ENCODE data around the gene SLC4A4.

Gene SLC4A4

DNA sequence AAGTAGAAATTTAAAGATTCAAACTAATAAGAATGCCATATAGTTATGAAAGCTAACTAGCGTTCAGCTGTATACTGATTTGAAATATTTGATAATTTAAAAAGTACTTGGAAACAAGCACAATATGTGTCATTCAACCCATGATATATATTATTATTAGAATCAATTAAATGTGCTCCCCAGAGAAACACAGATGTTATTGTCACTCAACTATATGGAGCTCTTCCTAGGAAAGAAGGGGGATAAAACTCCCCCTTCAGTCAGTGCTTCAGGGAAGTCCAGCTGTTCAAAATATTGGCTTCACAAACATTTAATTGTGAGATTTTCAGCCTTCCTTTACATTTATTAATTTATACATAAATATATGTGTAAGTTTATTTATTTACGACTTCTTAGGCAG lies 135.9 kb downstream of the SLC4A4 start:
- no peak for DNase-seq

- no peak for DNase-seq
These were observed 137.4 kb downstream of the SLC4A4 start for GRCh38 chr4:71476240-71476639.

- no peak for DNase-seq
These were observed 147.9 kb downstream of the SLC4A4 start for GRCh38 chr4:71486550-71487343.

GRCh38 chr4:71487344-71487920 lies 148.6 kb downstream of the SLC4A4 start:
- no peak for DNase-seq

GRCh38 chr4:71494539-71494938 lies 155.7 kb downstream of the SLC4A4 start:
- DNase-seq: no peak

- no peak for DNase-seq
These were observed 156.6 kb downstream of the SLC4A4 start for GRCh38 chr4:71495454-71495853.

GRCh38 chr4:71497078-71497477 lies 158.3 kb downstream of the SLC4A4 start:
- DNase-seq: no peak

DNA sequence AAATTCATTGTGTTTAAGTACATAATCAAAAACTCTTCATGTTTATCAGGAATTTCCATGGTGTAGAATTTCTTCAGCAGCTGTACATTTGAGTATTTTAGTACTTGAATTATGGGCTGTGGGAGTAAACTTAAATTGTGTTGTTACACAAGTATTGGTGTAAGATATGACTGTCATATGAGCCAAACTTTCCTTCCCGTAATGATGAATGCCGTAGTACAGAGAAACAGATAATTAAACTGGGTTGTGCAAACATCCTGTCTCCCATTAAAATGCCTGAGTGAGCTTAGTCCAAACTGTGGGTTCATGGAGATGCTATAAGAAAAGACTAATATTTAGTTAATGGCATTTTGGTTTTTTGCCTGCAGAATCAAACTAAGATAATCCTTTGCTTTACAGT lies 159.2 kb downstream of the SLC4A4 start:
- no peak for DNase-seq

- no peak for DNase-seq
These were observed 159.8 kb downstream of the SLC4A4 start for GRCh38 chr4:71498625-71499024.

DNA sequence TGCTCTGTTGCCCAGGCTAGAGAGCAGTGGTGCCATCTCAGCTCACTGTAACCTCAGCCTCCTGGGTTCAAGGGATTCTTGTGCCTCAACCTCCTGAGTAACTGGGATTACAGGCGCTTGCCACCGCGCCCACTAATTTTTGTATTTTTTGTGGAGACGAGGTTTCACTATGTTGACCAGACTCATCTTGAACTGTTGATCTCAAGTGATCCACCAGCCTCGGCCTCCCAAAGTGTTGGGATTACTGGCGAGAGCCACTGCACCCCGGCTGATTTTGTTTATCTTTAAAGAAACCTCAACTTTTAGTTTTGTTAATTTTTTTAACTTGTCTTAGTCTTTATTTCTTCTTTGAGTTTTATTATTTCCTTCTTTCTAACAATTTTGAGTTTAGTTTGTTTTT lies 163.2 kb downstream of the SLC4A4 start:
- DNase-seq: no peak

GRCh38 chr4:71518283-71518989 lies 179.6 kb downstream of the SLC4A4 start:
- DNase-seq: no peak

DNA sequence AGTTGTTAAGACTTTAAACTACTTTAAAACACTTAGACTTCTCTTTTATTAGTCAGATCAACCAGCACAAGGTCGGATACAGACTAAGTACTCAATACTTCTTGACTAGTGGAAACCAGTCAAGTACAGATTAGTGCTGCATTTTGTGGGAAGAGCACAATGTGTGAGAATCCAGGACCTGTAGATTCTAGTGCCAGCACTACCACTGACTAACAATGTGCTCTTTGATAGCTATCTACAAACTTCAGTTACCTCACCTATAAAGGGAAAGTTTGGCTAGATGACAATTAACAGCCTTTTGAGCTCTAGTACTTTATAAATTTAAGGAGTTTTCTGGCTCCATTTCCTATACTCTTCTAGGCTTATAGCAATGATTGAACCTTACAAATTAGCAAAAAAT lies 181.5 kb downstream of the SLC4A4 start:
- DNase-seq: no peak

GRCh38 chr4:71520850-71521249 lies 182.0 kb downstream of the SLC4A4 start:
- no peak for DNase-seq

DNA sequence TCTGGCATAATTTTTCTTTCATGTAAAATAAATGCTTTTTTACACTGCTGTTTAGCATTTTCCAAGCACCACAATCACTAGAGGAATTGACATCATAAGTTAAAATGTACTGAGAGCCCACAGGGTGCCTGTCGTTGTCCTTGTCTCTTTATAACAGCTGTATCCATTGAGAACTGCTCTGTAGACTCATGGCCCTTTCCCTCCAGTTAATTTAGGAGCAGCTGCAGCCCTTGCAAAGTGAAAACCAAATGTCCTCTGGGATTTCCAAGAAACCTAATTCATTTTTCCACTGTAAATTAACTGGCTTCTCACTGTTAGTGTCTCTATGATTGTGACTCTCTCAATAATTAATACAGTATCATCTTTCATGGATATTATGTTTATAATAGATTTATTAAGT lies 185.9 kb downstream of the SLC4A4 start:
- no peak for DNase-seq

DNA sequence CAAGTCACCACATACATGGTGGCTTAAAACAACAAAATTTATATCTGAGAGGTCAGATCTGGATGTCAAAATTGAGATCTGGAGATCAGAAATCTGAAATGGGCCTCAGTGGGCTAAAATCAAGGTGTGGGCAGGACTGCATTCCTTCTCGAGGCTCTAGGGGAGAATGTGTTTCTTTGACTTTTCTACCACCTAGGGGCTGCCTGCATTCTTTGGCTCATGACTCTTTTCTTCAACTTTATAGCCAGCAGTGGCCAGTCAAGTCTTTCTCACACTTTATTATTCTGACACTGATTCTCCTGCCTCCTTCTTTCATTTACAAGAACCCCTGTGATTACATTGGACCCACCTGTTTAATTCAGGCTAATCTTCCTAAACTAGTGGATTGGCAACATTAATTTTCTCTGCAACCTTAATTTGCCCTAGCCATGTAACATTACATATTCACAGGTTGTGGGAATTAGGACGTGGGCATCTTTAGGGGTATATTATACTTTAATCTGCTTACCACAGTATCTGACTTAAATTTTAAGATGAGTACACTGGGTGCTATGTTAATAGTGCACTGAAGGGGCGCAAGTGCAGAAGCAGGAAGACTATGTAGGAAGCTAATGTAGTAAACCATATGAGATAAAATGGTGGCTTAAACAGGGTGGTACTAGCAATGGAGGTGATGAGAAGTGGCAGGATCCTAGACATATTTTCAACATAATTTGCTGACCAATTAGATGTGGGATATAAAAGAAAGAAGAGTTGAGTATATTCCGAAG lies 188.0 kb downstream of the SLC4A4 start:
- DNase-seq: no peak

DNA sequence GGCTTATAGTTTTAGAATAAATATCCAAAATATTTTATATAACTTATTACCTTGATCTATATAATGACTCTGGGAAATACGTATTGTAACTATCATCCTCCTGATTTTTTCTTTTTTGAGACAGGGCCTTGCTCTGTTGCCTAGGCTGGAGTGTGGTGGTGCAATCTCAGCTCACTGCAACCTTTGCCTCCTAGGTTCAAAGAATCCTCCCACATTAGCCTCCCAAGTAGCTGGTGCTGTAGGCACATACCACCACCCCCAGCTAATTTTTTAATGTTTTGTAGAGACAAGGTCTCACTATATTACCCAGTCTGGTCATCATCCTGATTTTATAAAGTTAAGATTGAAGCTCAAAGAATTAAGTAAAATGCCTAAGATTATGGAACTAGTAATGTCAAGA lies 193.6 kb downstream of the SLC4A4 start:
- DNase-seq: no peak

GRCh38 chr4:71533121-71533520 lies 194.3 kb downstream of the SLC4A4 start:
- DNase-seq: no peak

DNA sequence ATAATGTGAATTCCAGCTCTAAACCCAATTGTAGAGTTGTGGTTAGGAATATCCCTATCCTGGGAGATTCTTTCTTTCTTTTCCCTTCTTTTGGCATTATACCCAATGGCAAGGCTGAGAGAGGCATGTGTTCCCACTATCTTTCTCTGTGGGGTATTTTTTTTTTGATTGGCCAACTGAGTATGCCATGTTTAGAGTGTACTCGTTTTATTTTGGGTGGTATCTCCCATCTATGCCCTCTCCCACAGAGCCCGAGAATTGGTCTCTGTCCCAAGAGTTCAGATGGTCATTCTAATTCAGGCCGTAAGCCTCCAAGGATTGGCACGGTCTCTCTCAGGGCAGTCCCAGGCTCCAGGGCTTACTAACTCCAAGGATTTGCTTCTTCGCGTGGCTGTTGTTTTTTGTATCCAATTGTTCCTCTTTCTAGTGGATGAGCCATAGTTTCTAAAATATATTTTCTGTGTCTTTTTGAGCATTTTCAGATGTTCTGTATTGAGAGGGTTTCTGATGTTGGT lies 198.8 kb downstream of the SLC4A4 start:
- DNase-seq: no peak

DNA sequence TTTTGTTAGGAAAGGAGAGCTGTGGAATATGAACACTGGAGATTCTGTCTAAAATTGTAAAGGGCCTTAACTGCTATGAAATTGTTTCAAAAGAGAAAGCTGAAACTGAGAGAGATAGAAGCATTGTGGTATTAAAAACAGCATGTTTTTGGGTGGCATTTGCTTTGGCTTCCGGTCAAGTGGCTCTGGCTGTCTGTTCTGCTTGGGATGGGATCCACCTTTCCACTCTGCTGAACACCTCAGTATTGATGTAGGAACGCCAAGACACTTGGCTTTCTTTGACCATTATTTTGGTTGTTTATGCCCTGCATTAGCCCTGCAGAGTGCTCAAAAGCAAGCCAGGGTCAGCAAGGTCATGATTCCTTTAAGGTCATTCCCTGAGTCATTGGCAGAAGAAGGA lies 199.7 kb downstream of the SLC4A4 start:
- no peak for DNase-seq

DNA sequence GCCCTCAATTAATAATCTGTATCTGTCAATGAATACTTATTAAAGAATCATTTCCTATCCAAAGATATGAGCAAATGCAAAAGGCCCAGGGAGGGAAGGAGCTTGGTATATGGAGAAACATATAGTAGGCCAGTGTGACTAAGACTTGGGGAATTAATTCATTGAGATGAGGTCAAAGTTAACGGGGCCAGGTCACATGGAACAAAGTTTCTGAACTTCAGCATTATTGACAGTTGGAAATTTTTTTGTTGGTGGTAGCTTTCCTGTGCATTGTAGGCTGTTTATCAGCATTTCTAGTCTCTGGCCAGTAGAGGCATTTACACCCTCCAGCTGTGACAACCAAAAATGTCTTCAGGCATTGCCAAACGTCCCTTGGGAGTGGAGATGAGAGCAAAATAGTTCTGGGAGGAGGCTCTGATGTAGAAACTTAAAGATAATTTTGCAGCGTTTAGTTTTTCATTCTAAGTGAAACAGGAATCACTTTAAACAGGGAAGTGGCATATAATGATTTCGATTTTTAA lies 202.0 kb downstream of the SLC4A4 start:
- no peak for DNase-seq

DNA sequence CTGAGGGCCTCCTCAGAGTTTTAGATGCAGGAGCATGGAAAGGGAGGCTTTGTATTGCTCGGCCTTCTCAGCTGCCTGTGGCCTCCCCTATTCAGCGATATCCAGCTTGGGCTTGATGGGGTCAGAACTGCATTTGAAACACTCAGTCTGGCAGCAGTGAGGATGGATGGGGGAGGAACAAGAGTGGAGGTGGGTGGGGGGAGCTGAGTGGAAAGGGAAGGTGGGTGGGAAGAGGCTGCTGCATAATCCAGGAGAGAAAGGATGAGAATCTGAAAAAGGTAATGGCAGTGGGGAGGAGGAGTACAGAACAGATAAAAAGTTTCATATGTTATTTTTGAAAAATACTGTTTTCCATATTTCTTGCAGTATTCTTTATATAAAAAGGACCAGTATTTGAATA lies 202.7 kb downstream of the SLC4A4 start:
- no peak for DNase-seq

DNA sequence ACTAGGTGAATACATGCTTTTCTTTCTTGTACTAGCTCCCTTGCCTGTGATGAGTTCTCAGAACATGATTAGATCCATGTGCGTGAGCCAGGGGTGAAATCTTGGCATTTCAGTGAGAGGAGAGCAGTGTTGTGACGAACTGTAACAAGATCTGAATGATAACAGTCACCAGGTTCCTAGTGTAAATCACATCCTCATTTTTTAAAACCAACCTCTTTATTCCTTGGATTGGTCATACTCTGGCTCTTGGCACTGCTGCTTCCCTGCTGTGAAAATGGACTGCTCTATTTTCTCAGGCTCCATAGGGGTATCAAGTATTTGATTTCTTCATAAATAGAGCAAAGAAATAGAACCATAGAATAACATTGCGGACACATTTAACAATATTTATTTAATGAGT lies 206.3 kb downstream of the SLC4A4 start:
- no peak for DNase-seq
